Gastrocnemius medialis (tissue), 4 donors: Measurements from ENCODE around the gene ADTRP.

Source experiments
- CTCF ChIP-seq, 5 experiments: fragments of 450-650 bp in 3 of 5; fragments of 200-600 bp in 2 of 5; sonication (generic) in 2 of 5; IDR thresholded peaks in 4 of 5; conservative IDR thresholded peaks in 1 of 5; 1 replicate in 4 of 5; 2 replicates in 1 of 5; pipeline ENCODE4 v1.5.1; 2016 to 2019; ENCODE audit warnings: antibody characterized with exemption in 5 of 5, mild to moderate bottlenecking in 3 of 5, moderate library complexity in 3 of 5
- POLR2A ChIP-seq, 2 donors: fragments of 450-650 bp; IDR thresholded peaks; one replicate each; pipeline ENCODE4 v1.6.1; 2017; ENCODE audit warnings: antibody characterized with exemption in 2 of 2, mild to moderate bottlenecking in 2 of 2, moderate library complexity in 2 of 2

GRCh38 chr6:11798538-11798937 lies 19.9 kb upstream of the ADTRP start:
- TF ChIP-seq POLR2A (IDR thresholded peaks at IDR 0.05): no peak
- no peak for TF ChIP-seq CTCF (IDR thresholded peaks at IDR 0.05 in 4 of 5, conservative IDR thresholded peaks at IDR 0.05 in 1 of 5)
